Measurements from ENCODE around the gene MYT1. TPM values are rescaled to one million over a fixed set of nuclear protein-coding genes. Genes with fewer than 3 reads are reported as not detected.

Gene MYT1
- total RNA-seq, 1 donor from 2014 or later: not detected

GRCh38 chr20:64179805-64180204 is 15.6 kb downstream of the MYT1 start:
- H3K36me3 ChIP-seq (ENCODE audit: control insufficient read depth, insufficient read depth, low read length): no peaks in the 10 kb centered on the region
- H3K27me3 ChIP-seq (ENCODE audit: control insufficient read depth, insufficient read depth, low read length): no peaks in the 10 kb centered on the region
- H3K4me3 ChIP-seq (ENCODE audit: low read depth, low read length): no peak overlapping the region
- peak; percentile 93 for FAIRE-seq
- DNase-seq (ENCODE audit: low read depth): no peak
- TF ChIP-seq, protein P1, sequence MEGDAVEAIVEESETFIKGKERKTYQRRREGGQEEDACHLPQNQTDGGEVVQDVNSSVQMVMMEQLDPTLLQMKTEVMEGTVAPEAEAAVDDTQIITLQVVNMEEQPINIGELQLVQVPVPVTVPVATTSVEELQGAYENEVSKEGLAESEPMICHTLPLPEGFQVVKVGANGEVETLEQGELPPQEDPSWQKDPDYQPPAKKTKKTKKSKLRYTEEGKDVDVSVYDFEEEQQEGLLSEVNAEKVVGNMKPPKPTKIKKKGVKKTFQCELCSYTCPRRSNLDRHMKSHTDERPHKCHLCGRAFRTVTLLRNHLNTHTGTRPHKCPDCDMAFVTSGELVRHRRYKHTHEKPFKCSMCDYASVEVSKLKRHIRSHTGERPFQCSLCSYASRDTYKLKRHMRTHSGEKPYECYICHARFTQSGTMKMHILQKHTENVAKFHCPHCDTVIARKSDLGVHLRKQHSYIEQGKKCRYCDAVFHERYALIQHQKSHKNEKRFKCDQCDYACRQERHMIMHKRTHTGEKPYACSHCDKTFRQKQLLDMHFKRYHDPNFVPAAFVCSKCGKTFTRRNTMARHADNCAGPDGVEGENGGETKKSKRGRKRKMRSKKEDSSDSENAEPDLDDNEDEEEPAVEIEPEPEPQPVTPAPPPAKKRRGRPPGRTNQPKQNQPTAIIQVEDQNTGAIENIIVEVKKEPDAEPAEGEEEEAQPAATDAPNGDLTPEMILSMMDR (IDR thresholded peaks at IDR 0.05; ENCODE audit: insufficient read depth, low read length, severe bottlenecking): no peak

GRCh38 chr20:64180673-64181072 is 16.4 kb downstream of the MYT1 start:
- Histone ChIP-seq H3K36me3 (ENCODE audit: control insufficient read depth, insufficient read depth, low read length) (no peaks in the 10 kb centered on the region), H3K27me3 (ENCODE audit: control insufficient read depth, insufficient read depth, low read length) (no peaks in the 10 kb centered on the region), H3K4me3 (ENCODE audit: low read depth, low read length) (no peak overlapping the region)
- TF ChIP-seq, protein P1 (IDR thresholded peaks at IDR 0.05; ENCODE audit: insufficient read depth, low read length, severe bottlenecking): no peak
- FAIRE-seq: no peak
- DNase-seq (ENCODE audit: low read depth): no peak

DNA sequence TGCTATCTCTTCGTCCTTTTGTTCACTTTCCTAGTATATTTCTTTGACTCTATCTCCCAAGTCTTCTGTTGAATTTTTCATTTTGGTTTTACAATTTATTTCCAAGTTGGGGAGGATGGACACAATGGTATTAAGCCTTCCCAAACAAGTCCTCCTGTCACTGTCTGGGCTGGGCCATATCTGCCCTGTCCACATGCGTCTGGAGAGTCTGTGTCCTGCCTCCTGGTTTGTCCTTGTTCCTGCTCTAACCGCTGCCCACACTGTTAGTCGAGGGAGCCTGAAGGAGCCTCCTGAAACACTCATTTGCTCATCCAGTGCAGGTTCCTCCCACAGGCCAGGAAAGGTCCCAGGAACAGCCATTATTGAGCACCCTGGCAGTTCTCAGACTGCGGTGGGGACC is 17.1 kb downstream of the MYT1 start:
- Histone ChIP-seq H3K27me3 (ENCODE audit: control insufficient read depth, insufficient read depth, low read length) (no peaks in the 10 kb centered on the region), H3K4me3 (ENCODE audit: low read depth, low read length) (no peak overlapping the region), H3K36me3 (ENCODE audit: control insufficient read depth, insufficient read depth, low read length) (no peaks in the 10 kb centered on the region)
- no peak for DNase-seq (ENCODE audit: low read depth)
- FAIRE-seq: no peak
- TF ChIP-seq, protein P1 (IDR thresholded peaks at IDR 0.05; ENCODE audit: insufficient read depth, low read length, severe bottlenecking): no peak

DNA sequence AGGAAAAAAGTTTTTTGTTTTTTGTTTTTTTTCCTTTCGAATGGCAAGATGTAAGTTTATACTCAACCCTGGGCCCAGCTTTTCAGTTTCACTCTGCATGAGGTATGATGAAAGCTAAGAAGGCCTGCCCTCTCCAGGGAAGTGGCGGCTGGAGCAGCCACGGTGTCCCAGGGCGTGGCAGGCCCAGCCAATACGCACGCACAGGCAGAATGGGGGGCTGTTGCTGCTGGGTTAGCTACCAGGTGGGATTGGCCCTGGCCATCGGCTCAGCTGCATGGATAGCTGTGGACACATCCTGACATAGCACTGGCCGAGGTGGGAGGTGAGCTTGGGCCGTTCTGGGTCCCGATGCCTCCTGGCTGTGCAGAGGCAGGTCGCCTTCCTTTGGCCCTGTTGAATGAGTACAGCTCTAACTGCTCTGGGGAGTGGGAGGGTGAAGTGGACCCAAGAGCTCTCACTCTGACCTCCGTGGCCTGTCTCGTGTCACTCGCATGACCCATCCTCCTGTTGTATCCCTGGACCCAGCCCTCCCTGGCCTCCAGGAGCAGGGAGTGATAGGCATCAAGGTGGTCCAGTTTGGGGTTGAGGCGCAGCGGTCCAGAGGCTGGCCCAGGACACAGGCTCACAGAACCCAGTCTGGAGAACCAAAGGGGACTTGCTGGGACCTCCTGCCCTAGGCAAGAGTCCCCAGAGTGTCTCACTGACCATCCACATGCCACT is 18.1 kb downstream of the MYT1 start:
- DNase-seq (ENCODE audit: low read depth) (no peak), FAIRE-seq (no peak)
- Histone ChIP-seq H3K27me3 (ENCODE audit: control insufficient read depth, insufficient read depth, low read length) (no peaks in the 10 kb centered on the region), H3K4me3 (ENCODE audit: low read depth, low read length) (no peak overlapping the region), H3K36me3 (ENCODE audit: control insufficient read depth, insufficient read depth, low read length) (no peaks in the 10 kb centered on the region)
- TF ChIP-seq, protein P1 (IDR thresholded peaks at IDR 0.05; ENCODE audit: insufficient read depth, low read length, severe bottlenecking): no peak

- TF ChIP-seq, protein P1 (IDR thresholded peaks at IDR 0.05; ENCODE audit: insufficient read depth, low read length, severe bottlenecking): no peak
- no peak for FAIRE-seq
- Histone ChIP-seq H3K4me3 (ENCODE audit: low read depth, low read length) (no peak overlapping the region), H3K27me3 (ENCODE audit: control insufficient read depth, insufficient read depth, low read length) (no peaks in the 10 kb centered on the region), H3K36me3 (ENCODE audit: control insufficient read depth, insufficient read depth, low read length) (no peaks in the 10 kb centered on the region)
- no peak for DNase-seq (ENCODE audit: low read depth)
Observed at GRCh38 chr20:64183313-64183712, 19.1 kb downstream of the MYT1 start.

DNA sequence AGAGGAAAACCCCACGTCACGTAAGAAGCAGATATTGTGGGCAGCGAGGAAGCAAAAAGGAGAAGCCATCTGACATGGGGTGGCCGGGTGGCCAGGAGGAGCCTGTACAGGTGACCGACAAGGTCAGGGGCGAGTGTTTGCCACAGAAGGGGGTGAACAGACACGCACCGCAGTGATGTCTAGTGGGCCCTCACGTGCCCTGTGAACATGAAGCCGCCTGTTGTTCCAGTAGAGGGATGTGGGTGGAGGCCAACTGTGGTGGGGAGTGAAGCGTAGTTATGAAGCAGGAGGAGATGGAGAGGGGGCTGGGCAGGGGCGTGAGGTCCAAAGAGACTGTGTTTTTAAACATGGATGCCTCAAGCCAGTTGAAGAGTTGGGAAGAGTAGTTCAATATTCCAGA is 20.5 kb downstream of the MYT1 start:
- DNase-seq (ENCODE audit: low read depth) (no peak), FAIRE-seq (no peak)
- no peaks in the 10 kb centered on the region for H3K36me3 ChIP-seq (ENCODE audit: control insufficient read depth, insufficient read depth, low read length)
- peaks cover 5% of the 10 kb centered on the region for H3K27me3 ChIP-seq (ENCODE audit: control insufficient read depth, insufficient read depth, low read length)
- TF ChIP-seq, protein P1 (IDR thresholded peaks at IDR 0.05; ENCODE audit: insufficient read depth, low read length, severe bottlenecking): no peak
- no peak overlapping the region for H3K4me3 ChIP-seq (ENCODE audit: low read depth, low read length)
